HepG2 (cell line): Measurements from ENCODE around the gene MFSD2B. TPM values are rescaled to one million over a fixed set of nuclear protein-coding genes. Genes with fewer than 3 reads are reported as not detected.

ENCODE experiments used
- HIVEP1 ChIP-seq: sonication (generic); formaldehyde crosslinking; IDR thresholded peaks from 2 replicates; pipeline ENCODE4 v1.4.0; 2020; ENCODE audit warnings: mild to moderate bottlenecking, missing genetic modification reagents
- HNRNPLL ChIP-seq: fragments of 200-400 bp; formaldehyde crosslinking; IDR thresholded peaks from 2 replicates; pipeline ENCODE4 v1.6.1; 2017; ENCODE audit warnings: mild to moderate bottlenecking, low read depth, low read length; ENCODE audit not compliant: poor library complexity, severe bottlenecking
- HOXA3 ChIP-seq: sonication (generic); formaldehyde crosslinking; IDR thresholded peaks from 2 replicates; pipeline ENCODE4 v1.5.0; 2020; ENCODE audit warnings: missing genetic modification reagents
- ISL2 ChIP-seq: sonication (generic); formaldehyde crosslinking; IDR thresholded peaks from 2 replicates; pipeline ENCODE4 v1.5.0; 2020; ENCODE audit warnings: missing genetic modification reagents
- TMF1 ChIP-seq: sonication (generic); formaldehyde crosslinking; IDR thresholded peaks from 2 replicates; pipeline ENCODE4 v1.8.1; 2022; ENCODE audit warnings: low read depth, missing genetic modification reagents
- ZFY ChIP-seq: sonication (generic); formaldehyde crosslinking; IDR thresholded peaks from 2 replicates; pipeline ENCODE4 v1.4.0; 2020; ENCODE audit warnings: missing genetic modification reagents
- ZFYVE20 ChIP-seq: sonication (generic); formaldehyde crosslinking; IDR thresholded peaks from 2 replicates; pipeline ENCODE4 v1.8.0; 2023; ENCODE audit warnings: low read depth, mild to moderate bottlenecking, moderate library complexity, missing genetic modification reagents, borderline replicate concordance
- ZNF121 ChIP-seq: sonication (generic); formaldehyde crosslinking; IDR thresholded peaks from 2 replicates; pipeline ENCODE4 v1.5.0; 2020; ENCODE audit warnings: mild to moderate bottlenecking, missing genetic modification reagents
- polyA plus RNA-seq, 8 experiments: library from polyadenylated mRNA; depleted of rRNA in 3 of 8; stranded (reverse) in 7 of 8; unstranded in 1 of 8; fragments of >200 nt; fragmentation: Illumina TruSeq in 4 of 8; extraction: Trizol in 4 of 8; gene quantifications; 2 replicates each; pipeline versions ENCODE4 v1.2.1 to v1.2.3, GENCODE V29; 2011 to 2016; ENCODE audit warnings: low read depth in 4 of 8, missing spikeins in 1 of 8, mixed read lengths in 1 of 8; ENCODE audit not compliant: insufficient read depth in 1 of 8
- total RNA-seq, 5 experiments: library from RNA; depleted of rRNA; stranded (reverse); fragments of >200 nt; fragmentation: Illumina TruSeq; extraction: Trizol; gene quantifications; 2 replicates each; pipeline ENCODE4 v1.2.3, GENCODE V29; 2016; ENCODE audit warnings: low read depth in 1 of 5
- TF ChIP-seq, protein P1 (sequence below): sonication (generic); formaldehyde crosslinking; IDR thresholded peaks from 2 replicates; pipeline ENCODE4 v1.5.1; 2020; ENCODE audit warnings: mild to moderate bottlenecking, missing genetic modification reagents, moderate library complexity
- TF ChIP-seq, protein P2 (sequence below): IDR thresholded peaks from 2 replicates; pipeline ENCODE4 v1.6.1; 2012; ENCODE audit warnings: inconsistent platforms

MFSD2B gene
- total and polyA plus RNA-seq, 2 of the 13 experiments (the other 11 are each of a cell fraction or from before 2014, with no cell fraction given): 0.21 to 0.93 TPM

DNA sequence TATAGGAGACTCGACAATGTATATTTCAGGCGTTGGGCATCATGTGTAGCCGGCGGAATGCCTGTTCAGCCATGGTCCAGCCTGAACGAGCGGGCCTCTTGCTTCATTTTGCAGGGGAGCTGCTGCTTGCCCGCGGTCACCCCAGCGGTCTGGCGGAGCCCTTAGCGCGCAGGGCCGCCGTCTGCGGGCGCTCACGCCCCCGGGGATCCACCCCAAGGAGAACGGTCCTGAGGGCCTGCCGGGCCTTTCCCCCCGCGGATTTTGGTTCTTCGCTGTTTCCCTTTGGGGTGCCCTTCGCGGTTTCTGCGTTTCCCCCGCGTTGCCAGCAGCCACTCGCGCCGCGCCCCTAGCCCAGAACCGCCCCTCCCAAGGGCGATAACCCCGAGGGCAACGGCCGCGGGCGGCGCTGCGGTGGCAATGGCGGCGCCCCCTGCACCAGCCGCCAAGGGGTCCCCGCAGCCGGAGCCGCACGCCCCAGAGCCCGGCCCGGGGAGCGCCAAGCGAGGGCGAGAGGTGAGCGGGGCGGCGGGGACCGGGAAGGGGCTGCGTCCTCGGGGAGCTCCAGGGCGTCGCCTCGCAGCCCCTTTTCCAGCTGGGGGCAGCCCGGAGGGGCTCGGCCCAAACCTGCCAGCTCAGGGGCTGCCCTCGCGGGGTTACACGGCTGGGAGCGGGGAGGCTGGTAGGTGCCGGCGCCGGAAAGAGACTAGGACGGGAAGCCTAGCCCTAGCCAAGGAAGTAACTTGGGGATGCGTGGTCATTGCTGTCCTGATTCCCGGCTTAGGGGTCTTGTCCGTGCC, at the start of gene MFSD2B (continued):
- TF ChIP-seq, protein P1, sequence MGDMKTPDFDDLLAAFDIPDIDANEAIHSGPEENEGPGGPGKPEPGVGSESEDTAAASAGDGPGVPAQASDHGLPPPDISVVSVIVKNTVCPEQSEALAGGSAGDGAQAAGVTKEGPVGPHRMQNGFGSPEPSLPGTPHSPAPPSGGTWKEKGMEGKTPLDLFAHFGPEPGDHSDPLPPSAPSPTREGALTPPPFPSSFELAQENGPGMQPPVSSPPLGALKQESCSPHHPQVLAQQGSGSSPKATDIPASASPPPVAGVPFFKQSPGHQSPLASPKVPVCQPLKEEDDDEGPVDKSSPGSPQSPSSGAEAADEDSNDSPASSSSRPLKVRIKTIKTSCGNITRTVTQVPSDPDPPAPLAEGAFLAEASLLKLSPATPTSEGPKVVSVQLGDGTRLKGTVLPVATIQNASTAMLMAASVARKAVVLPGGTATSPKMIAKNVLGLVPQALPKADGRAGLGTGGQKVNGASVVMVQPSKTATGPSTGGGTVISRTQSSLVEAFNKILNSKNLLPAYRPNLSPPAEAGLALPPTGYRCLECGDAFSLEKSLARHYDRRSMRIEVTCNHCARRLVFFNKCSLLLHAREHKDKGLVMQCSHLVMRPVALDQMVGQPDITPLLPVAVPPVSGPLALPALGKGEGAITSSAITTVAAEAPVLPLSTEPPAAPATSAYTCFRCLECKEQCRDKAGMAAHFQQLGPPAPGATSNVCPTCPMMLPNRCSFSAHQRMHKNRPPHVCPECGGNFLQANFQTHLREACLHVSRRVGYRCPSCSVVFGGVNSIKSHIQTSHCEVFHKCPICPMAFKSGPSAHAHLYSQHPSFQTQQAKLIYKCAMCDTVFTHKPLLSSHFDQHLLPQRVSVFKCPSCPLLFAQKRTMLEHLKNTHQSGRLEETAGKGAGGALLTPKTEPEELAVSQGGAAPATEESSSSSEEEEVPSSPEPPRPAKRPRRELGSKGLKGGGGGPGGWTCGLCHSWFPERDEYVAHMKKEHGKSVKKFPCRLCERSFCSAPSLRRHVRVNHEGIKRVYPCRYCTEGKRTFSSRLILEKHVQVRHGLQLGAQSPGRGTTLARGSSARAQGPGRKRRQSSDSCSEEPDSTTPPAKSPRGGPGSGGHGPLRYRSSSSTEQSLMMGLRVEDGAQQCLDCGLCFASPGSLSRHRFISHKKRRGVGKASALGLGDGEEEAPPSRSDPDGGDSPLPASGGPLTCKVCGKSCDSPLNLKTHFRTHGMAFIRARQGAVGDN: peak; percentile 69; the same call in 1 of the 2 replicates
- TF ChIP-seq TMF1 (CRISPR knock-in tag) (0 out of 2 replicates have a peak, but pooled peaks have one; percentile 39), ZFY (CRISPR knock-in tag) (peak; percentile 20; the same call in 1 of the 2 replicates), HIVEP1 (CRISPR knock-in tag) (no peak), HNRNPLL (peak; percentile 61), ZNF121 (no peak), ZFYVE20 (no peak), HOXA3 (CRISPR knock-in tag) (peak; percentile 22; the same call in 1 of the 2 replicates), ISL2 (no peak)
- TF ChIP-seq, protein P2, sequence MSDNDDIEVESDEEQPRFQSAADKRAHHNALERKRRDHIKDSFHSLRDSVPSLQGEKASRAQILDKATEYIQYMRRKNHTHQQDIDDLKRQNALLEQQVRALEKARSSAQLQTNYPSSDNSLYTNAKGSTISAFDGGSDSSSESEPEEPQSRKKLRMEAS: peak; percentile 7; the same call in 1 of the 2 replicates
